Fibroblast of villous mesenchyme (primary cell): ENCODE results near the gene ESR1. TPM values are rescaled to one million over a fixed set of nuclear protein-coding genes. Genes with fewer than 3 reads are reported as not detected.

ENCODE experiments used
- DNase-seq: peaks from one replicate; pipeline ENCODE4 v3.0.0-alpha.2; 2010; ENCODE audit warnings: low read depth
- H3K4me3 ChIP-seq: 2 replicates; pipeline ENCODE4 v1.5.1; 2011; ENCODE audit warnings: low read depth, mild to moderate bottlenecking, low read length
- total RNA-seq: library from RNA; depleted of rRNA; stranded (reverse); fragments of >200 nt; gene quantifications from 2 replicates; pipeline ENCODE4 v1.2.3, GENCODE V29; 2012
- TF ChIP-seq, protein P1 (sequence below): IDR thresholded peaks from 2 replicates; pipeline ENCODE4 v1.5.1; 2012; ENCODE audit warnings: low read depth, mild to moderate bottlenecking, low read length; ENCODE audit not compliant: insufficient read depth

Gene ESR1
- total RNA-seq, 1 donor: 2.6 TPM

DNA sequence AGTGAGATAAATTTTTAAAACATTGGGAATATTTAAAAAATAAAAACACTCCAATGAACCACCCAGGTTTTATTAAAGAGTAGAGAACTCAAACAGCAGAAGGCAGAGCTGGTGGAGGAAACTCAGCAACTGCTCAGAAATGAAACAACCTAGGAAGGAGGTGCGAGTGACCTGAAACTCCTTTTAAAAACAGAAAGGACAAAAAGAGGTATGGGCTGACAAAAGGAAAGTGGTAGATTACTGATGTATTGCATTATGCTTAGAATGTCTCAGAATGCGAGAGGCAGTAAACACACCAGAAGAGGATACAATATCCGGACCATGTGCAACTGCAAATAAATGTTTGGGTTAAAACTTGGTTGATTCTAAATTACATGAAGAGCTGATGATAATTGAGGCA lies 97.6 kb downstream of the ESR1 start:
- TF ChIP-seq, protein P1, sequence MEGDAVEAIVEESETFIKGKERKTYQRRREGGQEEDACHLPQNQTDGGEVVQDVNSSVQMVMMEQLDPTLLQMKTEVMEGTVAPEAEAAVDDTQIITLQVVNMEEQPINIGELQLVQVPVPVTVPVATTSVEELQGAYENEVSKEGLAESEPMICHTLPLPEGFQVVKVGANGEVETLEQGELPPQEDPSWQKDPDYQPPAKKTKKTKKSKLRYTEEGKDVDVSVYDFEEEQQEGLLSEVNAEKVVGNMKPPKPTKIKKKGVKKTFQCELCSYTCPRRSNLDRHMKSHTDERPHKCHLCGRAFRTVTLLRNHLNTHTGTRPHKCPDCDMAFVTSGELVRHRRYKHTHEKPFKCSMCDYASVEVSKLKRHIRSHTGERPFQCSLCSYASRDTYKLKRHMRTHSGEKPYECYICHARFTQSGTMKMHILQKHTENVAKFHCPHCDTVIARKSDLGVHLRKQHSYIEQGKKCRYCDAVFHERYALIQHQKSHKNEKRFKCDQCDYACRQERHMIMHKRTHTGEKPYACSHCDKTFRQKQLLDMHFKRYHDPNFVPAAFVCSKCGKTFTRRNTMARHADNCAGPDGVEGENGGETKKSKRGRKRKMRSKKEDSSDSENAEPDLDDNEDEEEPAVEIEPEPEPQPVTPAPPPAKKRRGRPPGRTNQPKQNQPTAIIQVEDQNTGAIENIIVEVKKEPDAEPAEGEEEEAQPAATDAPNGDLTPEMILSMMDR: no peak
- H3K4me3 ChIP-seq: no peak overlapping the region
- no peak for DNase-seq

DNA sequence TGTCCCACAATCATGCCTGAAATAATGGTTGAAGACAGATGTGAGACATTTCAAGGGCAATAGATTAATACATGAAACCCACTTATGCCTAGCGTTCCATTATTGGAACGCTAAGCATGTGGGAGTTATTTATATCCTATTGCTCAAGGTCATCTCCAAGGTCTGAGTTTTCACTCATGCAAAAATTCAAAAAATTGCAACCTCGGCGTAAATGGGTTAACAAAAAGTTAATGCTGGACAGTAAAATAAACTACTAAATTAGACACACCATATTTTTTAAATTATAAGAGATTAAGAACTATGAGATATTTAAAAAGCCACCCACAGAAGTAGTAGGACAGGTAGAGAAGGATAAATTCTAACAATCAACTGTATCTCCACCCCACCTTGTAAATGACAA lies 98.4 kb downstream of the ESR1 start:
- no peak for DNase-seq
- no peak overlapping the region for H3K4me3 ChIP-seq
- TF ChIP-seq, protein P1: no peak

DNA sequence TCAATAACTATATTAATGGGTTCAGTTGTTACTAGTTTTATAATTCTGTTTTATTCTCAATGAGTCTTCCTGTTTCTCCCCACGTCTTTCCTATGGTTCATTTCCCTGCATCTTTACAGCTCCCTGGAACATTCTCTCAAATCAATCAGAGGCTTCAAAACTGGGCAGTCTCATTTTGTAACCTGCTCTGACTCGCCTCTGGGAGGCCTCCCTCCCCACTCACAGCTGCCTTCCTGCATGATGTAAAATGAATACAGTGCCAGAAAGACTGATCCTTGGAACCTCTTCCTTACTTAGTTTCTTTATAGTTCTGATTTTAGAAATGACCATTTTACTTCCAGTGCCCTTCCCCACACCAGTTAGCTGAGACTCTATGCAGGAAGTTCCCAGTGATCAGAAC lies 103.9 kb downstream of the ESR1 start:
- TF ChIP-seq, protein P1: no peak
- no peak overlapping the region for H3K4me3 ChIP-seq
- no peak for DNase-seq

DNA sequence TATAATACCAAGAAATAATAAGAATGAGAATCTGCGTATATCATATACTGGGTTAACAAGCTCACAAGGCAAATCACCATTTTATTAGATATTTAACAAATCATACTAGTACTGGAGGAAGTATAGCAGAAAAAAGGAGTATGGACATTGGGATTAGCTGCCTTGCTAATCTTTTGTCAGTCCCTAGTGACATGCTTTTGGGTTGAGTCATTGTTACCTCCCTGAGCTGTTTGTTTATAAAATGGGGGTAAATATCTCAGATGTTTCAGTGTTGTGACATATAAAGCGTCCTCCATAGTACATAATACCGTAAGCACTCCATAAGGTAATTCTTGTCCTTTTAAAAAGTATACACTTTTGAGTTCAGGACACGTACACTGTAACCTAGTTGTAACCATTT lies 107.0 kb downstream of the ESR1 start:
- peak; percentile 55 for DNase-seq
- TF ChIP-seq, protein P1: no peak
- no peak overlapping the region for H3K4me3 ChIP-seq

DNA sequence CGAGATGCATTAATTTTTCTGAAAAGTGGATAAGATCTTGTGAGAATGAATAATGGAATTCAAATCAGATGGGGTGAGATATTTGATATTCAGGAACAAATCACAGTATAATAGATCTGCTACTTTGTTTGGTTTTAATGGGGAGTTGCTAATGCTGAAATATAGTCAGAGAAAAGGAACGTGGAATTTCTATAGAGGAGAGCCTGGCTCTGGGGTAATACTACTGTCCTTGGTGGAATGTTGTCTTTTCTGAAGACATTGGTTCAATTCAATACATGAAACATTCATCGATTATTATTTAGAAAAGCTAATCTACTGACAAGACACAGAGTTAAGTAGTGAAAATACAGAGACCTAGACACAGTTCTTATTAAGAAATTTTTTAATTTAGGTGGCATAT lies 108.6 kb downstream of the ESR1 start:
- no peak for DNase-seq
- TF ChIP-seq, protein P1: no peak
- no peak overlapping the region for H3K4me3 ChIP-seq

DNA sequence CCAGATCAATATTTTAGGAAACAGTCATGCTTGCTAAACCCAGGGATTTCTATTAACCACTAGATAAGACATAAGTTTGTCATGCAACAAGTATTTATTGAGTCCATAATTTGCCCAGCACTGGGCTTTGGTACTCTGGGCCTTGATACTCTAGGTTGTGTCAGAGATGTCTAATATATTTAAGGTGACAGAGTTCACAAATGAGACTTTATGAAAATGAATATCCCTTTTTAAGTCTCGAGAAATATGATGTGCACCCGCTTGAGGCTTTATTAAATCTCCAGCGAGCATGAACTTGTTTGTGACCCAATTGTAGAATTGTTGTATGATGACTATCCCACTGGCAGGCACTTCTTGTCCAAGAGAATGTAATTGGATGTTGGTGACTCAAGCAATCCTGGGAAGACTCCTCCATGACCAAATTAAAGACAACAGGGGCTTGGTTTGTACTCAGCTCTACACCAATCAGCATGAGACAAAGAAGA lies 109.2 kb downstream of the ESR1 start:
- DNase-seq: peak; percentile 72
- no peak overlapping the region for H3K4me3 ChIP-seq
- TF ChIP-seq, protein P1: no peak
